ENCODE measurements around the gene STK17B.

STK17B gene

GRCh38 chr2:196105951-196106350 lies 65.4 kb downstream of the STK17B start:
- no peak for DNase-seq

- DNase-seq = no peak
Measured at GRCh38 chr2:196104066-196104465, 67.3 kb downstream of the STK17B start.

- no peak for DNase-seq
Measured at GRCh38 chr2:196103626-196104025, 67.8 kb downstream of the STK17B start.

DNA sequence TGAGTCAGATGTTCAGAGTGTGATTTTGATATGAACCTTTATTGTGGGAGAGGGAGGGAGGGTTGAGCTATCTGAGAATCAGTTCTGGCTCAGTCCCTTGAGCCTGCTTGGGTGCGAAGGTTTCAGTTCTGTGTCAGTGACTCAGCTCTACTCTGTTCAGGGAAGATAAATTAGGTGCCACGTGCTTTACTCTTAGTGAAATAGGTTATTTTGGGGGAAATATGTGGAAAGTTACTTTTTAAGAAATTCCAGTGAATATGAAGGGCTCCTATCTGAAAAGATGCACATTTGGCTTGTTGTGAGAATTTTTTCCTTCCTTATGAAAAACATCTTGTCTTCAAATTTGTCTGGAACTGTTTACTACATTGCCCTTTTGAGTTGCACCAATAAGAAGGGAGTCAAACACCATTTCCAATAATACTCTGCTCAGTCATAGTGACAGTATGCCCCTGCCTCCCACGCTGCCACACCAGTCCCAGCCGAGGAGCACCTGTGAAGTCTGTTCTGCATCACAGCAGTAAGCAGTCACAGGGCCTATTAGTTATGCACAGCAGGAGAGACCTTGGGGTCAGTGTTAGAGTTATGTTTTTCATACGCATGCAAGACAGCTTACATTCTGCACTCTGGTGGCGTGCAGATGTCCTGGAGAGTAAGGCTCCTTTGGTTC lies 69.9 kb downstream of the STK17B start:
- DNase-seq = no peak

DNA sequence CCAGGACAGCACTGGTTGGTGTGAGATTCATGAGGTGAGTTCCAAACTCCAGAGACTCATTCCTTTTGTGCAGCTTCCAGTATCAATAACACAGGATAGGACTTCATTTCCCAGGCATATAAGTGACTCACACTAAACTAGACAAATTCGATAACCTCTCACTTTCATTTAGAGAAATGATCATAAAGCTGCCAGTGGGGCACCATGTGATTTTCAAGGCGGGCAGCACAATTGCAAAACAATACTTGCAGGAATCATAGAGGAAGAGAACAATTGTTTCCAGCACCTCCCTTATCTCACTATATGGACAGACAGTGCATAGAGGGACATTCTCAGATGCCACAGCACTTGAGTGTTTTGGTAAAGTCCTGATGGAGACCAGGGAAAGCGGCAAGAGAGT lies 71.5 kb downstream of the STK17B start:
- no peak for DNase-seq

DNA sequence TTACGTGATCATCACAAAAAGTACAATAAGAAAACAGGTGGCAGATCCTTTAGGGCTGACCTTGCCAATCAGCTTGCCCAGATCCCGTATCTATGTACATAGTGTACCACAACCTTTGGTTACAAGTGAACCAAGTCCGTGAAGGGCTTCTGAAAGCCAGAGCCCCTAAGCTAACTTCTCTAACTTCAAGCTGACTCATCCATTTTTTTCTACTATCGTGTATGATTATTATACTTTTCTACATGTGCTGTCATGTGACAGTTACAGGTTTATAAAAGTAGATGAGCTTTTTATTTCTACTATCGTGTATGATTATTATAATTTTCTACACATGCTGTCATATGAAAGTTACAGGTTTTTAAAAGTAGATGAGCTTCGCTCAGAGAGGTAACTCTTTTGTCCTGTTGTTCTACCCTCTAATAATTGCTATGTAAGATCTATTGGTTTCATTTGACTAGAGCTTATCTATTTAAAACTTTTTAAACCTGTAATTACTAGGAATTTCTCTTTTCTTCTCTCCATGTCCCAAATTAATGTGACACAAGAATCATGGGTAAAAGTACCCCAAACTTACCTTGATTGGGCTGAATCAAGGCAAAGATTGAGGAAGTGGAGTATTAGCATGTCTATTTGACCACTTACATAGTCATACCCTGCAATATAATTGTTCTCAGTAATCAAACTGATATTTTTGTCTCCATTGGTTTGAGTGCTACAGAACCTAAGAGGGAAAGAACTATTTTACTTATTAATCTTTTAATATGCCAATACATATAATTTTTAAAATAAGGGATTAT lies 73.3 kb downstream of the STK17B start:
- no peak for DNase-seq

- no peak for DNase-seq
Measured at GRCh38 chr2:196096982-196097745, 74.2 kb downstream of the STK17B start.

GRCh38 chr2:196096264-196096663 lies 75.1 kb downstream of the STK17B start:
- no peak for DNase-seq

GRCh38 chr2:196089448-196089847 lies 81.9 kb downstream of the STK17B start:
- peak; percentile 23 for DNase-seq

DNA sequence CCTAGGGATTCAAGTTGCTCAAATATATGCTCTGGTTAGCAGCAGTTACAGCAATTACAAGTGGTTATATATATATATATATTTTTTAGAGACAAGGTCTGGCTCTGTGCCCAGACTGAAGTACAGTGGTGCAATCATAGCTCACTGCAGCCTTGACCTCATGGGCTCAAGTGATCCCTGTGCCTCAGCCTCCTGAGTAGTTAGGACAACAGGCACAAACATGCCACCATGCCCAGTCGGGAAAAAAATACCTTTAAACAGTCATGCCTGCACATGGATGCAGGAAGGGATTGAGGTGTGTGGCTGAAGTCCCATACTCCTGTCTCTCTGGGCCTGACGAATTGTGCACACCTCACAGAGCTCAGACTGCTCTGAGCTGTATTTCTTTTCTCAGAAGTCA lies 83.2 kb downstream of the STK17B start:
- DNase-seq = no peak

DNA sequence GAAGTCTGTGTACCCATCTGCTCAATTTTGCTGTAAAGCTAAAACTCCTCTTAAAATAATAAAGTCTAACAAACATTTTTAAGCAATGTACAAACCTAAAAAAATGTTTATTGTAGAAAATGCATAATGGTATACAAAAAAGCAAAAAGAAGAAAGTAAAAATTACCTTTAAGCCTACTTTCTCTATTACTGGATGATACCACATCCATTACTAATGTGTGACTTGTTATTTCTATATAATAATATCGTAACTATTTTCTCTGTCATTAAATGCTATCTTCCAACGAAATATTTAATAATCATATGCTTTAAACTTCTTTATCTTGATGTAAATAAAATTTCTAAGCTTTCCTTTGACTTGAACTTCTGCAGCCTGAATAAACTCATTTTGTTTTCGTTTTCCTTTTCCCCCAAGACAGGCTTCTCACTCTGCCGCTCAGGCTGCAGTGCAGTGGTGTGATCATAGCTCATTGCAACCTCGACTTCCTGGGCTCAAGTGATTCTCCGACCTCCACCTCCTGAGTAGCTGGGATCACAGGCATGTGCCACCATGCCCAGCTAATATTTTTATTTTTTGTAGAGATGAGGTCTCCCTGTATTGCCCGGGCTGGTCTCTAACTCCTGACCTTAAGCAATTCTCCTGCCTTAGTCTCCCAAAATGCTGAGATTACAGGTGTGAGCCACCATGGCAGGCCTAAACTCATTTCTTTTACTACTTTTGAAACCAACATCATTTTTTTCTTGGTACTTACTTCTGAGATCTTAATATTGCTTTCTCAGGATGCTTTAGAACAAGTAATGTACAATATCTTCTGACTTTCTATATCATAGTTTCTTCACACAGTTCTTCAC lies 84.6 kb downstream of the STK17B start:
- DNase-seq = no peak

- DNase-seq = no peak
Measured at GRCh38 chr2:196083601-196084000, 87.8 kb downstream of the STK17B start.

Data from CD4-positive, alpha-beta T cell treated with Interleukin-10 for 1 hour (primary cell).